ENCODE data around the gene BCO1.
"Not testable (repeated sequence)": the region's sequence is repeated elsewhere in the genome, so short reads cannot be mapped to it uniquely, and the experiment has no call there.

The BCO1 gene, protein sequence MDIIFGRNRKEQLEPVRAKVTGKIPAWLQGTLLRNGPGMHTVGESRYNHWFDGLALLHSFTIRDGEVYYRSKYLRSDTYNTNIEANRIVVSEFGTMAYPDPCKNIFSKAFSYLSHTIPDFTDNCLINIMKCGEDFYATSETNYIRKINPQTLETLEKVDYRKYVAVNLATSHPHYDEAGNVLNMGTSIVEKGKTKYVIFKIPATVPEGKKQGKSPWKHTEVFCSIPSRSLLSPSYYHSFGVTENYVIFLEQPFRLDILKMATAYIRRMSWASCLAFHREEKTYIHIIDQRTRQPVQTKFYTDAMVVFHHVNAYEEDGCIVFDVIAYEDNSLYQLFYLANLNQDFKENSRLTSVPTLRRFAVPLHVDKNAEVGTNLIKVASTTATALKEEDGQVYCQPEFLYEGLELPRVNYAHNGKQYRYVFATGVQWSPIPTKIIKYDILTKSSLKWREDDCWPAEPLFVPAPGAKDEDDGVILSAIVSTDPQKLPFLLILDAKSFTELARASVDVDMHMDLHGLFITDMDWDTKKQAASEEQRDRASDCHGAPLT

DNA sequence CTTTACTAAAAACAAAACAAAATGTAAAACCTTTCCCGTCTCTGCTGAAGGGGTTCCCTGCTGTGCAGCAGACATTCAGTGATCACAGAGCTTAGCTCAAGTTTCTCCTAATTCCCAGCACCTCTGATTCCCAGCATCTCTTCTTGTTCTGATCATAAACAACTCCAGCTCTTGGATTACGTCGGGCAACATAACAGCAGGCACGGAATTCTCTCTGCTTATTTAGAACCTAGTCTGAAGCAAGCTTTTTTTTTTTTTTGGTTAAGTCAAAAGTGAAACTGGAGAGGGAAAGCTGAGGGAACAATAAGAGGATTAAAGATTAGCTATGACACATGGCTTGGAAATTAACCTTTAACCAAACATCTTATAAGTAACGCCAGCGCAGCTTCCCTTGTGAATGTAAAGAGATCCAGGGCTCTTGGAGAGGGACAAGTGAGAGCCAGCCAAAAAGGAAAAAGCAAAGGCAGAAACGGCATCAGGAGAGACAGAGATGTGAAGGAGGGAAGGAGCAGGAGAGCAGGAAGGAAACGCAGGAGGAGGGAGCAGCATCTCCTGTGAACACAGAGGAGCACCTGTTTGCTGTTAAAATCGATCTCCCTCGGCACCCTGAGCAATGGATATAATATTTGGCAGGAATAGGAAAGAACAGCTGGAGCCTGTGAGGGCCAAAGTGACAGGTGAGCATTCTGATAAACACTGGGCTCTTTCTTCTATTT lies at the start of gene BCO1:
BCO1 (plus strand) TSS at position 394 of the 716 bp plus-strand sequence; CDS start at position 614, 220 bp downstream.
- DNase-seq = peak; percentile 11

DNA sequence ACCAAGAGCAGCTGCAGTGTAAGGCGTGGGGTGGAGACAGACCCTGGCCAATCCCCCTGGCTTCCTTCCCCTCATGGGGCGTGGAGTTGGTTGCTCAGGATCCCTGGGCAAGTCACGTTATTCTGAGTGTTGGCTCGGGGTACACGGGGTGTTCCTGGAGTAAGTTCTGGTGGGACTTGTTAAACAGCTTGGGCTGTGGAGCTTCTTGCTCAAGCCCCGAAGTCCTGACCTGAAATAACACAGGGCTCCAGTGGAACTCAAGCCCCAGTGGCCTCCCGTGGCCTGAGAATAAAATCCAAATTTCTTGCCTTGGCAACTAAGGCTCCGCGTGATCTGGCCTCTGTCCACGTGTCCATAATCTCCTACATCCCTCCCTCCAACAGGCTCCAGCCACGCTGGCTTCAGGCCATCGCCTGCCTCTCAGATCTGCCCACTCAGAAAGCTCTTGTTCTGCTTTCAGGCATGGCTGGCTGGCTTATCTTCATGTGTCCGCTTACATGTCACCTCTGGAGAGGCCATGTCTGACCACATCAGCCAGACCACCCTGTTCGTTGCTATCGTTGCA lies 49.3 kb upstream of the BCO1 start:
- no peak for DNase-seq

DNA sequence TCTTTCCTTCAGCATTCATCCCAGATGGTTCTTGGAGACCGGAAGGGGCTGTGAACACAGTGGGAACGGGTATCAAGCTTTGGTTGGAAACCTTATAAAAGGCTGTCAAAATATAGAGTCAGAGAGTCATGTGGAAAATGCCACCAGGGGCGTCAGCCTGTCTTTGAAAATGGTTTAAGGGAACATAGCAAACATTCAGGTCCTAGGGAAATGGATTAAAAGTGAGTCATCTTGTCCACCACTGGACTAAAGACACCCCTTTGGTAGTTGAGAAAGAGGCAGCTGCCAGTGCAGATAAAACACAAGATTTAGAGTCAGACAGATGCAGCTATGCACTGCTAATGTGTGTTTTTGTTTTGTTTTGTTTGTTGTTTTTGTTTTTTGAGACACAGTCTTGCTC lies 47.8 kb upstream of the BCO1 start:
- no peak for DNase-seq

DNA sequence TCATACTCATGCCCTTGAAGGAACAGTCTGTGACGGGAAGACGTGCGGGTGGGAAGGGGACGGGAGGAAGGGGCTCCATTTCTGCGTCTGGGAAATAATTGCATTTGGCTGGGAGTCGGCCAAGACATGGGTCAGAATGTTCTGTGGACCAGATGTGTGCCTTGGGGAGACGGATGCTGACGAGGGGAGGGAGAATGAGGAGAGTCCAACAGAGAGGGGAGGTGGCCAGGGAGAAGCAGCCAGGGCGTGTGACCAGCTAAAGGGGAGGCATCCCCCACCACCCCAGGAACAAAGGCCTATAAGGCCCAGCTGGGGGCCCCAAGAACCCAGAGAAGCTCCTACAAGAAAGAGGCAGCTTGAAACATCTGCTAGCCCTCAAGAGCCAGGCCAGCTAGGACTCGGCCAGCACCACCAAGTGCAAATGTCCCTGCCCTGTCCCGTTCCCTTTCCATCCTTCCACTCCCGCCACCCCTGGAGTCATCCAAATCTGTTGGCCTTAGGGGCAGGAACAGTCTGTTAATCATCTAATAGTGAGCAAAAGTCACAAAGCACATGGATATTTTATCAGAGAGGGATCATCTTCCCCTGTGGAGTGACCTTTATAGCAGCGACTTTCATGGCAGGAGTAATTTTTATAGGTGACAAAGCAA lies 42.5 kb upstream of the BCO1 start:
- DNase-seq = no peak

DNA sequence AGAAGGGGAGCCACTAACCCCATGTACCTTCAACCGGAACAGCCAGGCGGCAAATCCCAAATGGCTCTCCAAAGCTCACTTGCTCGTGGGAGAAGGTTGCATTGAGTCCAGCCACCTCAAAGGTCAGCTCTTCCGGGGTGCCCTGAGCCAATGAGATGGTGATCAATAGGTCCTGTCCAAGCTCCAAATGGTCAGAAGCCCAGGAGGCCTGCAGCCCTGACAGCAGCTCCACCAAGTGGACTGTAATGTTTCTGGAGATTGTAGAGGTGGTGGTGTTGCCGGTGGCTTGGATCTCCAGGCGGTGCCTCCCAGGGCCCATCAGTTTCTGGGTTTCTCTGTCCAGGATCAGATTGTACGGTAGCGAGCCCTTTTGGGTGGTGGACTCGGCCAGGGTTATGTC lies 39.9 kb upstream of the BCO1 start:
- DNase-seq = no peak

DNA sequence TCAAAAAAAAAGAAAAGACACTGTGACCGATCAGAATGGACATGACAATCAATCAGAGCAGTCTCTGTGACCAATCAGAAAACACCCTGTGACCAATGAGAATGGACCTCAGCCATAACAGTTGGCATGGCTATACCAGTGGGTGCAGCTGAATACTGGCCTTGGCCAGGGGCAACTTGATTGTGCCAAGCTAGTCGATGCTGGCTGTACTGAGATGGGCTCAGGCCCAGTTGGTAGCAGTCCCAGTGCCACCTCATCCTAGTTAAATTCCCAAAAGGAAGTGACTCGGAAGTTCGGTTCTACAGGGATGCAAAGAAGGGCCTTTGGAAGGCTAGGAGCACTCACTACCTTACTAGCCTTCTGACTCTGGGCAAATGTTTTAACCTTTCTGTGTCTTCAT lies 37.2 kb upstream of the BCO1 start:
- no peak for DNase-seq

DNA sequence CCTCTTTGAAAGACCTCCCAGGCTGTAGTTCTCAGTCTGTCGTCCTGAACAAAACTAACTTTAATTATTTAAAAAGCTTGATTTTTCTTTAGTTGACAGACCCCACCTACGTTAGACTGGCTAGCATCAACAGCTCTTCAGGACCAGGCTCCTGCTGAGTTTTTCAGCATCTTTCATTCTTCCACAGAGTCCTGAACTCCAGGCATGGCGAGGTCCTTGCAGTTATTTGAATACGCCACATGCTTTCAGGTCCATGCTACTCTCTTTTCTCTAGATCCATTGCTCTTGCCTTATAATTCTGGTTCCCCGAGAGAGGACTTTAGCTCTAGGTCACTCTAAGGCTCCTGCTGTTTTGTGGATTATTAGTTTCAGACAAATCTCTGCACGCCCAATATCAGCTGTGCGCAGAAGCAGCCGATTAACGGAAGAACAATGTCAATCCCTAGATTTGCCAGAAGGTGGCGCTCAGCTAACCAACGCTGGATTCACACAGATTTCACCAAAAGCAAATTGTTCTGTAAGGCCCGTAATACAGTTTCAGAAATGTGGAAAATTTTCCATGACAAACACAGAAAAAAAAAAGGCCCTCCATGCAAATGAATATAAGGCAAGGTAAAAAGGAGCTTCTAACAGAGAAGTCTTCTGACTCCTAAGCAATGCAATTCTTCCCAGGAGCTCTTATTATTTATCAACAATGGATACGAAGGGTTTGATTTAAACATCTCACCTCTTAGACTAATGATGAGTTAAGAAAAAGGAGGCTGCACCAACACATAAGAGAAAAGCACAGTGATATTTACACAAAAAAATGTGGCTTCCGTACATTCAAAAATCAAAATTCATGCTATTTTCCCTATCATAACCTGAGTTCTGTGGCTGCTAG lies 33.5 kb upstream of the BCO1 start:
- DNase-seq = no peak

DNA sequence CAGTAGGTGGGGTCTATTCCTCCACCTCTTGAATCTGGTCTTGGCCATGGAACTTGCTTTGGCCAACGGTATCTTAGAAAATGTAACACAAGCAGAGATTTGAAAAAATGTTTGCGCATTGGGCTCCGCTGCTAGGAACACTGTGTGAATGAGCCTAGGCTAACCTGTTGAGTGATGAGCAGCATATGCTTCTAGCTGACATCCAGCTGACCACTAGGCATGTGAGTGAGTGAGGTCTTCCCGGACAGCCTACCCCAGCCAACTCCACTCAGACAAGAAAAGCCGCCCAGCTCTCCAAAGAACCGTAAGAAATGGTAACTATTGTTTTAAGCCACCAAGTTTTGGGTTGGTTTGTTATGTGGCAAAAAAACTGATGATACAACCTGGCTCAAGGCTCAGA lies 31.4 kb upstream of the BCO1 start:
- DNase-seq = no peak

DNA sequence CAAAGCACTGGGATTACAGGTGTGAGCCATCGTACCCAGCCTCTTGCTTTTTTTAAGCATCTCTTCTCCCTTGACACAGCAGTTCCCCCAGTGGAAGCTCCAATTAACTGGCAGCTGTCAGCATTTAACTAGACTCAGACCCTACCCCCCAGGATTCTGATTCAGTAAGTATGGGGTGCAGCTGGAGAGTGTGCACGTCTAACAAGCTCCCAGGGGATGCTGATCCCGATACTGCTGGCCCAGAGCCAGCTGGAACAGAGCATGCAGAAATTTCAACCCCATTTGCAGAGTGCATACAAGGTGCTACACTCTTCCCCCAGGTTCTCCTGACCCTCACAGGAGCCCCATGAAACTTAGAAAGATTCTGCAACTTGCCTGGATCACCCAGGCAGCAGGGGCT lies 27.7 kb upstream of the BCO1 start:
- peak; percentile 36 for DNase-seq

DNA sequence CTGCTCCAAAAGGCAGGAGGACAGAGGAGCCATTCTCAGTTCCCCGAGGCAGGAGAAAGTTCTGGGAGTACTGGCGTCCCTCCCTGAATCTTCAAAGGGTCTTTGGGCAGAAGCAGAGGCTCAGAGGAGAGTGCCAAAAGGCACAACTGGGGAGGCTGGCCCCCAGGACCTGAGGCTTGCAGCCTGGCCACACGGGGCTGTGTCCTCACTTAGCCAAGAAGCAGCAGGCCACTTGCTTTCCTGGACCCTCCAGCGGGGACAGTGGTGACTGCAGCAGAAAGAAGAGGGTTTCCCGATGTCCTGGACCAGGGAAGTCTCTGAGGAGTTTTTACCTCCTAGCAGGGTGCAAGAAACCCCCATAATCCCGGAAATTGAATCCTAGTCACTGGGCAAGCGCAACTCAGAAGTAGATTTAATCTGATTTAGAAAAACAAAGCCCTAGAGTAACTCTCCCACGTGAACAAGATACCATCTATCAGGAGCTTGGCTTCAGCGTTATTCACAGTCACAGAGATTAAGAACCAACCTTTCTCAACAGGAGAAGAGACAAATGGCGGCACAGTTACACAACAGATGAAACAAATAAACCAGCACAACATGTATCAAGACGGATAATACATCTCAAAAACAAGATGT lies 25.5 kb upstream of the BCO1 start:
- DNase-seq = no peak

DNA sequence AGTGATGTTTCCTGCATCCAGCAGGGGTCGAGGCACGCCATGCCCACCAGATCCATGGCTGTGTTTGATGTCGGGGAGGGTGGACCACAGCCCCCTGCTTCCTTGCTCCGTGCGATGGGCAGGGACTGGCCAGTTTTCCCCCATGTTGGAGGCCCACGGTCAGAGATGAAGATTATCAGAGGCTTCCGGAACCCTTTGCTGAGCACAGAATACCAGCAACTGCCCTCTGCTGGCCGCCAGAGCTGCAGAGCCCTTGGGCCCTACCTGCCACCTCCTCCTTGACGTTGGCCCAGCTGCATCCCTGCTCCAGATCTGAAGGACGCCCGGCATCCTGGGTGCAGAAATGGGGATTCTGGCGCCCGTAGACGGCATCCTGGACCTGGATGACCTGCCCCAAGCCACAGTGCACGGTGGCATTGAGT lies 23.7 kb upstream of the BCO1 start:
- no peak for DNase-seq

DNA sequence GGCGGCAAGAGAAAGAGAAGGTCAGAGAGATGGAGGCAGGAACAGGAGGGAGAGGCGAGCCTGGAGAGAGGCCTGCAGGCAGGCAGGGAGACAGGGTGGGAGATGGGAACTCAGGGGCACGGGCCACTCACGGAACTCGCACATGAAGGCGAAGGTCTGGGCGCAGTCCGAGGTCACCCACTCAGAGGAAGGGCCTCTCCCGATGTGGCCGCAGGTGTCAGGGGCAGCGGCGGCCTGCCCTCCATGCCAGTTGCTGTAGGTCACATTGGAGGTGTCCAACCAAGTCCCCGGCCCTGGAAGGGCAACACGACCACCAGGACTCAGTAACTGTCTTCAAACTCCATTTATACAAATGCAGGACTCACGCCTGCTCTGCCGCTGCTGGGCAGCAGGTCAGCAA lies 22.4 kb upstream of the BCO1 start:
- no peak for DNase-seq

DNA sequence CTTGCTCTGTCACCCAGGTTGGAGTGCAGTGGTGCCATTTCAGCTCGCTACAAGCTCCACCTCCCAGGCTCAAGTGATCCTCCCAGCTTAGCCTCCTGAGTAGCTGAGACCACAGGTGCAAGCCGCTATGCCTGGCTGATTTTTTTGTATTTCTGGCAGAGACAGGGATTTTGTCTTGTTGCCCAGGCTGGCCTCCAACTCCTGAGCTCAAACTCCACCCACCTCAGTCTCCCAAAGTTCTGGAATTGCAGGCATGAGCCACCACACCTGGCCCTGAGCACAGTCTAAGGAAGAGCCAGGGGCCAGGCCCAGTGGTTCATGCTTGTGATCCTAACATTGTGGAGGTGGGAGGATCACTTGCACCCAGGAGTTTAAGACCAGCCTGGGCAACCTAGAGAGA lies 21.8 kb upstream of the BCO1 start:
- no peak for DNase-seq

DNA sequence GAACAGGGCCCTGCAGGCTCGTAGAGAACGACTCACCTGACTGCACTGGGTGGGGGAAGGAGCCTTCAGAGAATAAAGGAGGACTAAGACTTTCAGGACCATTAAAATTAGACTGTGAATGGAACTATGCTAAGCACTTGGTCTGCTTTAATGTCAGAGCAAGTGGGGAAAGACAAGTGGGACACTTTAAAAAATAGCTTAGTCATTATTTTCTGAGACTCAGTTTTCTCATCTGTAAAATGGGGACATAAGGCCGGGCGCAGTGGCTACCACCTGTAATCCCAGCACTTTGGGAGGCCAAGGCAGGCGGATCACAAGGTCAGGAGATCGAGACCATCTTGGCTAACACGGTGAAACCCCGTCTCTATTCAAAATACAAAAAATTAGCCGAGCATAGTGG lies 19.3 kb upstream of the BCO1 start:
- no peak for DNase-seq

DNA sequence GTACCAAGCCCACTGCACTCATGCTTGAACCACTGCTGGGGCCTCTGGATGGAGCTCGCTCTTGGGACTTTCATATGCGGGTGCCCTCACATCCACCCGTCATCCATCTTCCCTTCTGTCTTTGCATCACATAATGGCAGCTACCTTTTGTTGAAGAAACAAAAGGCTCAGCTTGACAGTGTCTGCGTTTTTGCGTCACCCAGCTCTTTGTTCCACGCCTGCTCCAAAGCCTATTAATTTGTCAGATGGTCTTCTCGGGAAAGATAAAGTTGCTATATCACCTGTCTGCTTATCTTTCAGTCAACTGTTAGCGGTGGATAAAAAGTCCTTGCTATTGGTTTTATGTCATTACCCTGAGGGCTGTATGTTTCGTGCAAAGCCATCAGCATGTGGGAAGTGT lies 18.1 kb upstream of the BCO1 start:
- no peak for DNase-seq

DNA sequence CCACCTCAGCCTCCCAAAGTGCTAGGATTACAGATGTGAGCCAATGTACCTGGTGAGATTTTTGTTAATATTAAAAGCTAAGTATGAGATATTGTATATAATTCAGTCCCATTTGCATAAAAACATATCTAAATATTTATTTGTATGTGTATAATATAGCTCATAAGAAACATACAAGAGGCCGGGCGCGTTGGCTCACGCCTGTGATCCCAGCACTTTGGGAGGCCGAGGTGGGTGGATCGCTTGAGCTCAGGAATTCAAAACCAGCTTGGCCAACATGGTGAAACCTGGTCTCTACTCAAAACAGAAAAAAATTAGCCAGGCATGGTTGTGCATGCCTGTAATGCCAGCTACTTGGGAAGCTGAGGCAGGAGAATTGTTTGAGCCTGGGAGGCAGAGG lies 16.8 kb upstream of the BCO1 start:
- no peak for DNase-seq

DNA sequence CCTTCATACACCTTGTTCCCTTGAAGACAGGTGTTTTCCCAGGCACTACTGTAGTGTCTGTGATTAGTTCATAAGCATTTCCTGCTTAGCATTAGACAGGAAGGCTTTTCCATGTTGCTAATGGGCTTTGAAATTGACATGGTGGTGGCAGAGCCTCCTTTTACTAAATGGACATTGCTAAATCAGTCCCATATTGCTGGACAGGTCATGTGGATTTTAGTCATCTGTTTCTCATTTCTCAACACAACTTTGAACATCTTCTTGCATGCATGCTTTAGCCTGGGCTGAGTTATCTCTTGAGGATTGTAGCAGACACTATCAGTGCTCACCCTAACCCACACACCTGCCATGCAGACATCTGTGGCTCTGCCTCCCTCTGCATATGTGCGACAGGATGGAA lies 13.7 kb upstream of the BCO1 start:
- no peak for DNase-seq

DNA sequence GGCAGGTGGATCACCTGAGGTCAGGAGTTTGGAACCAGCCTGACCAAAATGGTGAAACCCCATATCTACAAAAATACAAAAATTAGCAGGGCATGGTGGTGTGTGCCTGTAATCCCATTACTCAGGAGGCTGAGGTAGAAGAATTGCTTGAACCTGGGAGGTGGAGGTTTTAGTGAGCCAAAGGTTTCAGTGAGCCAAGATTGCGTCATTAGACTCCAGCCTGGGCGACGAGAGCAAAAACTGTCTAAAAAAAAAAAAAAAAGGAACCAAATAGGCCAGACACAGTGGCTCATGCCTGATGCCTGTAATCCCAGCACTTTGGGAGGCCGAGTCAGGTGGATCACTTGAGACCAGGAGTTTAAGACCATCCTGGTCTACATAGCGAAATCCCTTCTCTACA lies 12.8 kb upstream of the BCO1 start:
- not testable (repeated sequence) for DNase-seq

DNA sequence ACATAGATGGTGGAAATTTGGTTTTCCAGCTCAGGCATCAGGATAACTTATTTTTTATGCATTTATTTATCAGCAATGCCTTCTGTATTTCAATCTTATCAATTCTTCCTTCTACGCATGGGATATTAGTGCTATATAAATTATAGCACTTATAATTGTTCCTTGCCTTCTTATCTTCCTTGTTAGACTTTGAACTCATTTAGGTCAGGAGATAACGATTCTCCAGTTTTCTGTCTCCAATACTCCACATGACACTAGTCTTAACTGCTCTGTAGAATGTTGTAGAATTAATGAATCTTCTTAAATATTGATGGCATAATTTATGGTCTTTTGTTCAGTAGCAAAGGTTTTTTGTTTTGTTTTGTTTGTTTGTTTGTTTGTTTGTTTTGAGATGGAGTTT lies 10.7 kb upstream of the BCO1 start:
- DNase-seq = no peak

DNA sequence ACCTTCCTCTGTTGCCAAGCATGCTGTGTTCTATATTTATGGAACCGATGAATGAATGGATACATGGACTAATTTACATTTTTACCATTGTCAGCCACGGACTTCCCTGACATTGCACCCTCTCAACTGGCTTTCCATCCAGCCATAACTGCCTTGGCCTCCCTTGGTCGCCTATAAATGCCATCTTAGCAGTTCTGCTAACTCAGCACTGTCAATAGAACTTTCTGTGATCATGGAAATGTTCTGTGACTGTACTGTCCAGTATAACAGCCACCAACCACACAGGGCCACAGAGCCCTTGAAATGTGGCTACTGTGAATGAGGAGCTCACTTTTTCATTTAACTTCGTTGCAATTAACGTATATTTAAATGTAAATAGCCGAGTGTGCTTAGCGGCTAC lies 8.7 kb upstream of the BCO1 start:
- DNase-seq = no peak

DNA sequence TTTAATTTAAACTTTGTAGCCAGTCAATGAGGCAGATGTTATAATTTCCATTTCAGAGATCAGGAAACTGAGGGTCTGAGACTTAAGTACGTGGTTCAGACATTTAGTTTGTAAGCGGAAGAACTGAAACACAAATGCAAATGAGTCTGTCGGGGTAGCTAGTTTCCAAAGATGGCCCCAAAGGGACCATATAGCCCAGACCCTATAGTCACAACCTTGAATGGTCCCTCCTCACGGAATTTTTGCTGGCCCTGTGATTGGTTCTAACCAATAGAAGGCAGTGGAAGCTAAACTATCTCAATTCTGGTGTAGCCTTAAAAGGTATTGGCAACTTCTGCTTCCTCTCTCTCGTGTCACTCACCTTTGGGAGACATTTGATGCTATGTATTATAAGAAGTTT lies 7.5 kb upstream of the BCO1 start:
- DNase-seq = no peak
